HL-60/S4 treated with phorbol 12-myristate 13-acetate at 8.2 ng/mL for 4 days and 3 days (cell line): Measurements from ENCODE around the gene MFSD2A.
"Not testable (repeated sequence)": the region's sequence is repeated elsewhere in the genome, so short reads cannot be mapped to it uniquely, and the experiment has no call there.

Source experiments
- in situ Hi-C: fragments of 300-500 bp; cut with MboI; formaldehyde crosslinking; loops from 2 replicates; pipeline ENCODE4 v1.15.0; 2022; ENCODE audit warnings: low sequenced_read_pairs

MFSD2A gene

GRCh38 chr1:39996396-39997004 lies 41.6 kb downstream of the MFSD2A start:
- in situ Hi-C loops, result no loop called here

GRCh38 chr1:40001456-40001855 lies 46.5 kb downstream of the MFSD2A start:
- in situ Hi-C loops, result no loop called here

- in situ Hi-C loops, result no loop called here
Observed at GRCh38 chr1:40003156-40004093, 48.5 kb downstream of the MFSD2A start.

- in situ Hi-C loops, result no loop called here
Observed at GRCh38 chr1:40004857-40005256, 49.9 kb downstream of the MFSD2A start.

- in situ Hi-C loops, result not testable (repeated sequence)
Observed at GRCh38 chr1:40007481-40008034, 52.6 kb downstream of the MFSD2A start.

GRCh38 chr1:40011198-40011597 lies 56.3 kb downstream of the MFSD2A start:
- in situ Hi-C loops, result no loop called here

- in situ Hi-C loops, result no loop called here
Observed at GRCh38 chr1:40014253-40014706, 59.3 kb downstream of the MFSD2A start.

- in situ Hi-C loops, result no loop called here
Observed at GRCh38 chr1:40014812-40015594, 60.1 kb downstream of the MFSD2A start.

- in situ Hi-C loops, result no loop called here
Observed at GRCh38 chr1:40017951-40018575, 63.1 kb downstream of the MFSD2A start.
